Subcutaneous abdominal adipose tissue (tissue), 5 donors: Measurements from ENCODE around the gene GAR1.
"Not testable (repeated sequence)": the region's sequence is repeated elsewhere in the genome, so short reads cannot be mapped to it uniquely, and the experiment has no call there.

Source experiments
- H3K27ac ChIP-seq: one replicate; pipeline ENCODE4 v1.7.0; 2013; ENCODE audit warnings: low read depth, mild to moderate bottlenecking, inconsistent platforms, low read length, moderate library complexity
- H3K27me3 ChIP-seq, 5 donors: one replicate each; pipeline ENCODE4 v1.7.0; 2013; ENCODE audit warnings: low read length in 5 of 5, inconsistent platforms in 1 of 5; ENCODE audit not compliant: control insufficient read depth in 5 of 5, insufficient read depth in 4 of 5
- H3K36me3 ChIP-seq, 5 donors: one replicate each; pipeline ENCODE4 v1.7.0; 2013; ENCODE audit warnings: low read length in 5 of 5; ENCODE audit not compliant: control insufficient read depth in 5 of 5, insufficient read depth in 5 of 5
- H3K4me1 ChIP-seq, 5 donors: one replicate each; pipeline ENCODE4 v1.7.0; 2013; ENCODE audit warnings: low read length in 5 of 5, mild to moderate bottlenecking in 3 of 5, moderate library complexity in 1 of 5; ENCODE audit not compliant: control insufficient read depth in 5 of 5, insufficient read depth in 5 of 5
- H3K4me3 ChIP-seq, 5 donors: one replicate each; pipeline ENCODE4 v1.7.0; 2013; ENCODE audit warnings: low read length in 5 of 5, low read depth in 1 of 5
- H3K9ac ChIP-seq, 5 donors: one replicate each; pipeline ENCODE4 v1.7.0; 2013; ENCODE audit warnings: low read length in 5 of 5, mild to moderate bottlenecking in 4 of 5, moderate library complexity in 3 of 5
- H3K9me3 ChIP-seq, 5 donors: one replicate each; pipeline ENCODE4 v1.7.0; 2013; ENCODE audit warnings: low read length in 5 of 5; ENCODE audit not compliant: control insufficient read depth in 5 of 5
- donor health status: healthy.
- donor health status: healthy.
- donor health status: healthy.
- donor health status: healthy.
- donor health status: healthy.

GAR1 gene

DNA sequence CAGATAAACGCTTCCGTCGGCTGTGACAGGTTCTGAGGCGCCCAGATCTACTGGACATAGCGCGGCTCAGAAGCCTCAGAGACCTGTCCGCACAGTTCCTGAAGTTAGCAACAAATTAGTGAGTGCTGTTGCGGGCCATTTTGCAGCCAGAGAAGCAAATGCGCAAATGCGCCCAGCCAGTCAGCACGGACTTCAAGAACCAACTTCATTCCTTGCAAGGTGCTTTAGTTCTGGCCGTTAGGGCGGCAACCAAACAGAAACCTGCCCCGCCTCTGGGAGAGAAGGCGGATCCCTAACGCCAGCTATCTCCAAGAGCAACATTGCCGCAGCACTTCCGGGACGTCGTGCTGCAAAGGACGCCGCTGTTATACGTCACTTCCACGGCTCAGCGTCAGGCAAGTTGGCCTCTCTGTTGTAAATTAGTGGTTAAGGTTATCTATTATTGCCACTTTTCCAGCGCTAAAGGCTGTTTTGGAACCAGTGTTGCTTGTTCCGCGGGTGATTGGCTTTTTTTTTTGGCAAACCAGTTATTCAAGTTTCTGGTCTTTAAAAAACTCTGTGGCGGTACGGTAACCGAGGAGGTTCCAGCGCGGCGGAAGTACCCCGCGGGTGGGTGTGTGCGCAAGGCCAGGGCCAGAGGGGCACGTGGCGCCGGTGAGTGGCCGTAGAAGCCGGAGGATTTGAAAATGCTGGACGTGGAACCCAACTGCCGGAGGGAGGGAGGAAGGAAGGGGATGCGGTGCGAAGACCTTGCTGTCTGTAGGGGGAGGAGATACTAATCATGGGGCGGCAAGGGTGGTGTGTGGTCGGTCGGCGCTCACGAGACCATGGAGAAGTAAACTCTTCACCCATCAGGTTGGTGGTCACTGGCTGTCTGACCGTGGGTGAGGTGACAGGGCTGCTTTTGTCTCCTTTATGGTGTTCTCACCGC is at the start of gene GAR1:
Gene GAR1 (plus strand): TSS at position 612 of the 931 bp plus-strand sequence. CDS start 403 bp downstream, outside the sequence.
- Histone ChIP-seq H3K36me3 (peaks cover 0 to 16% (median 3%) of the 10 kb centered on the region in 5 donors), H3K4me3 (peak within 1 kb of the TSS; percentile 90 to 99 (median 97)), H3K27me3 (no peaks in the 10 kb centered on the region), H3K4me1 (peaks cover 0 to 23% (median 19%) of the 10 kb centered on the region in 5 donors), H3K9ac (peak within 1 kb of the TSS; percentile 78 to 97 (median 93)), H3K27ac (peak within 1 kb of the TSS; percentile 85), H3K9me3 (no peaks in the 10 kb centered on the region)

DNA sequence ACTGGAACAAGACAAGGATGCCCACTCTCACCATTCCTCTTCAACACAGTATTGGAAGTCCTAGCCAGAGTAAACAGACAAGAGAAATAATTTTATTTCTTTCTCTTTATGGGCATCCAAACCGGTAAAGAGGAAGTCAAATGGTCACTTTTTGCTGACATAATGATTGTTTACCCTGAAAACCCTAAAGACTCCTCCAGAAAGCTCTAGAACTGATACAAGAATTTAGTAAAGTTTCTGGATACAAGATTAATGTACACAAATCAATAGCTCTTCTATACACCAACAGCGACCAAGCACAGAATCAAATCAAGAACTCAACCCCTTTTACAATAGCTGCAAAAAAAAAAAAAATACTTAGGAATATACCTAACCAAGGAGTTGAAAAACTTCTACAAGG is 33.5 kb upstream of the GAR1 start:
- not testable (repeated sequence) for H3K4me1 ChIP-seq

DNA sequence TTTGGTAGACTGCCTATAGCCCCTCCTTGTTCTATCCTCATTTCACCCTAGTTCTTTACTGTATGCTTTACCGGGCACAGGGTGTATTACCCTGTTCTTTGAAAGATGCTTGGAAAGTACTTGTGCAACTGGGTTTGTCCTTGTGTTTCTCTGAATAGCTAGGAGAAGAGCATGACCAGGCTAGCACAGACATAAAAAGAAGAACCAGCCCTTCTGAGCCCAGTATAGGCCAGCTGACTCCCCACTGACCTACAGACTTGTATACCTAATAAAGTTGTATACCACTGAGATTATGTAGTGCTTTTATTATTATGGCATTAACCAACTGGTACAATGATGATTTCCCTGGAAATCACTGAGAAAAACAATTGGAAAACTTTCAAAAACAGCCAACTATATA is 28.7 kb upstream of the GAR1 start:
- Histone ChIP-seq H3K9ac (no peak overlapping the region), H3K4me1 (no peaks in the 10 kb centered on the region), H3K4me3 (no peak overlapping the region), H3K27me3 (no peaks in the 10 kb centered on the region), H3K27ac (no peak overlapping the region), H3K9me3 (peaks cover 0 to 4% (median 0%) of the 10 kb centered on the region in 5 donors), H3K36me3 (no peaks in the 10 kb centered on the region)

More for the DNA sequence above, 33.5 kb upstream of the GAR1 start:
- not testable (repeated sequence) for H3K9me3 ChIP-seq, H3K27ac ChIP-seq, H3K9ac ChIP-seq, H3K4me3 ChIP-seq, H3K36me3 ChIP-seq, H3K27me3 ChIP-seq

DNA sequence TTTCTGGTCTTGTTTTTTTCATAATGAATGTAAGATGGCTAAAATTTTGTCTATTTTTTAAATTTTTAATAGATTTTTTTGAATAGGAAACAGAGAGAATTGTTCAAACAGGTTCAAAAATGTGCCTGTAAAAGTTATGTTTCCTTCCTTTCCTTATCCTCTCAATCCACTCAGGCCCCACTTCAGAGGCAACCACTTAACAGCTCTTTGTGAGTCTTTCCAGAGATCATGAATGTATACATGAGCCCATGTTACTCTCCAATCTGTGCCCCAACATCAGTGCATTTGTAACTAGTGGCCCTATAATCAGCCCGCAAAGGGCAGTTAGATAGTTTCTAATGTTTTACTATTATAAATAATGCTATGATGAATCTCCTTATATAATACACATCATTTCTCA is 27.8 kb upstream of the GAR1 start:
- no peaks in the 10 kb centered on the region for H3K4me1 ChIP-seq
- H3K4me3 ChIP-seq: no peak overlapping the region
- peaks cover 0 to 4% (median 0%) of the 10 kb centered on the region in 5 donors for H3K9me3 ChIP-seq
- no peaks in the 10 kb centered on the region for H3K27me3 ChIP-seq
- no peaks in the 10 kb centered on the region for H3K36me3 ChIP-seq
- H3K9ac ChIP-seq: no peak overlapping the region
- H3K27ac ChIP-seq: no peak overlapping the region

DNA sequence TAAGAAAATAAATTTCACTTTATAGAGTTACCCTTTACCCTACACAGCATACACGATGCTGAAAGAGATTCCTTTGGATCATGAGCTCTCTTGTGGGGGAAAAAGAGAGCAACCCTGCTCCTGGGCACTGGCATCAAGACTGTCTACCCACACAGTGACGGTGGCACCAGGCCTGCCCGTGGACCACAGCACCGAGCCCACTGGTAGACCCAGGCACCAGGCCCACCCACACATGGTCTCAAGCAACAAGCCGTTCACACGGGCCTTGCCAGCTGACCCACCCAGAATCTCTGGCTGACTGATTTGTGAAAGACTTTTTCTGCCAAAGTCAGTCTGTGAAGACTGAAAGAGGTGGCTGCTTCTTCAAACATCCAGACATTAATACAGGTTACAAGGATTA is 20.5 kb upstream of the GAR1 start:
- H3K4me3 ChIP-seq: no peak overlapping the region
- no peaks in the 10 kb centered on the region for H3K4me1 ChIP-seq
- peaks cover 0 to 3% (median 0%) of the 10 kb centered on the region in 5 donors for H3K27me3 ChIP-seq

DNA sequence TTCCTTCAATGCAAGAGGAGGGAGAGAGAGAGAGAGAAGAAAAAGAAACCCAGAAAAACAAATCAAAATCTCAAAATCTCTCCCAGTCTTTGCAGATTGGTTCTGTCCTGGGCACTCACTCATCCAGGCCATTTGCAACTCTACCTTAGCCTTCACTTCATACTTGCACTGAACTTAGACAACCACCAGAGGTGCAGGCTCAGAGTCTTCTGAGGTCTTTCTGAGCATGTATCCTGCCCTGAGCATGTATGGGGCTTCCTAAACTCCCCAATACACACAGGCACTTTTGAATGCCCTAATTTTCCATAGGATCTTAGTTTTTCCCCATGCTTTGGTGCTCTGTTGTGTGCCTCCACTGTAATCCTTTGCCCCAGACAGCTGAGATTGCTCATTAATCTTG is 16.7 kb upstream of the GAR1 start:
- Histone ChIP-seq H3K36me3 (no peaks in the 10 kb centered on the region), H3K27me3 (no peaks in the 10 kb centered on the region), H3K9me3 (peaks cover 0 to 9% (median 3%) of the 10 kb centered on the region in 5 donors), H3K4me1 (peaks cover 0 to 4% (median 0%) of the 10 kb centered on the region in 5 donors), H3K9ac (no peak overlapping the region), H3K4me3 (no peak overlapping the region), H3K27ac (no peak overlapping the region)

More for the DNA sequence above, 20.5 kb upstream of the GAR1 start:
- Histone ChIP-seq H3K27ac (no peak overlapping the region), H3K9ac (no peak overlapping the region), H3K9me3 (peaks cover 0 to 11% (median 3%) of the 10 kb centered on the region in 5 donors), H3K36me3 (no peaks in the 10 kb centered on the region)

DNA sequence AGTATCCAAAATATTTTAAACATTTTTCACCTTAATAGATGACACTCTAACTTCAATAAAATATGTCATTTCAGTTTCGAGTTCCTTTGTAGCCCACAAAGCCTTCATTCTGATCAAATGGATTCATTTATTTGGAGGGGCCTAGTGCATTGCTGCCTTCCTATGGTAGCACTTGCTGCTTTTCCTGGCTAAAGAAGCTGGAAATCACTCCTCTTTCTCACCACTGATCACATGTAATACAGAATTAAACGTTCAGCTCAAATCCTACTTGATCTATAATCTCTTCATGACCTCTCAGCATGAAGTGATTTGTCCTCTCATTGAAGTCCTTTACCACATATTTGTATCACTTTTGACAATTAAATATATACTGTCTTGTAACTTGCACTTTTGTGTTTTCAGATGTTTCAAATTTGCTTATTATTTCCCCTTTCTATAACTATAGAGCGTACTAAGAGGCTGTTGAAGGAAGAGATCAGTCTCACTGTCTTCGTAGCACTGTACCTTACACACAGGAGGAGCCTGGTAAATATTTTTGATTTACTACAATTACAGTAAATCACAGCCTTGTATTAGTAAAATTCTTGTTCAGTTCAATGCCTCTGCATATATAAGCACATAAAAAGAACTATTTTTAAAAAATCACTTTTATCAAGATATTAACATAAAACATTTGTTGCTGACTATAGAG is 14.3 kb upstream of the GAR1 start:
- H3K36me3 ChIP-seq: no peaks in the 10 kb centered on the region
- no peaks in the 10 kb centered on the region for H3K27me3 ChIP-seq
- H3K9ac ChIP-seq: peak overlapping the region in 2 of 5 donors; percentile 49 to 66
- no peak overlapping the region for H3K27ac ChIP-seq
- H3K9me3 ChIP-seq: peaks cover 0 to 4% (median 0%) of the 10 kb centered on the region in 5 donors
- H3K4me1 ChIP-seq: peaks cover 0 to 4% (median 0%) of the 10 kb centered on the region in 5 donors
- peak overlapping the region in 4 of 5 donors; percentile 9 to 53 (median 48) for H3K4me3 ChIP-seq

DNA sequence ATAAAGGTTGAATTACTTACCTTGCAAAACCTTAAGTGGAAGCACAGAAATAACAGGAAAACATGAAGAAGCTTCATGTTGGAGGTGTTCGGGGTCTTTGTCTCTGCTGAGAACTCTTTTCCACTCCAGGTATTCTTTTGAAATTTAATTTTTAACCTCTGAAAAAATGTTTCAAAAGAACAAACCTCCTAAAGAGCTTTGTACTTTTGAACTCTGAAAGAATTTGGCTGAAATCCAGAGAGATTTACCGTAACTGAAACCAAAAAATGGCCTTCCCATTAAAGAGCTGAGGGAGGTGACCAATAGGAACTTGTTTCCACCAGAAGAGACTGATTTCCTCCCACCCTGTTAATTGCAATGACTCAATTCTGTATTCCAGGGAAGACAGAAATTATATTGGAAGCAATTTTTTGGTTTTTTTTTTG is 13.7 kb upstream of the GAR1 start, which contains the start of gene CFI:
Gene CFI (minus strand): TSS at position 105 of the 425 bp plus-strand sequence. CDS start 28 bp downstream, at position 77.
- Histone ChIP-seq H3K9ac (peak within 1 kb of the TSS in 2 of 5 donors; percentile 49 to 66), H3K36me3 (no peaks in the 10 kb centered on the region), H3K4me1 (peaks cover 0 to 4% (median 0%) of the 10 kb centered on the region in 5 donors), H3K9me3 (no peaks in the 10 kb centered on the region), H3K4me3 (peak within 1 kb of the TSS in 4 of 5 donors; percentile 9 to 53 (median 48)), H3K27me3 (no peaks in the 10 kb centered on the region), H3K27ac (no peak within 1 kb of the TSS)

DNA sequence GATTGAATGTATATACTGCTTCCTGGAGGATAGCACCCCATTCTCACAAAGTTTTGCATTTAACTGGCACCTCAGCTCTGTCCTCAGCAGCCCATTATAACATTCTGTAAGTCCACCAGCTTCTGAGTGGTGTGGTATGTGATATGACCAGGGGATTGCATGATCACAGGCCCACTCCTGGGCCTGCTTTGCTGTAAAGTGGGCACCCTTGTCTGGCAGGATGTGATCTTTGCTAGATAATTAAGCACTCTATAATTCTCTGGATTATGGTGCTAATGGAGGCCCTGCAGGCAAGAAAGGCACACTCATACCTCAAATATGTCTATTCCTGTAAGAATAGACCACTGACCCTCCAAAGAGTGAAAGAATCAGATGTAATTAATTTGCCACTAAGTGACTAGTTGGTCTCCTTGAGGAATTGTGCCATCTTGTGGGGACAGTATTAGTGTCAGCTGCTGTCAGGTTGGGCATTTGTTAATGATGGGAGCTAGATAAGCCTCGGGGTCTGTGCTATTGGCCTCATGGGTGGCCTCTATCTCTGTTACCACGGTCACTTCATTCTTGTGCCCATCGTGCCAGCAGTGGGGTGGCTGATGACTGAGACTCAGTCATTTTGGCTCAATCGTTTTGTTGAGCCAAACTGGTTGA is 11.5 kb upstream of the GAR1 start:
- Histone ChIP-seq H3K9me3 (no peaks in the 10 kb centered on the region), H3K27ac (no peak overlapping the region), H3K27me3 (no peaks in the 10 kb centered on the region), H3K36me3 (no peaks in the 10 kb centered on the region), H3K4me3 (no peak overlapping the region), H3K4me1 (peaks cover 0 to 4% (median 0%) of the 10 kb centered on the region in 5 donors), H3K9ac (no peak overlapping the region)
